B cell (primary cell): ENCODE data around the gene MEF2B. TPM values are rescaled to one million over a fixed set of nuclear protein-coding genes. Genes with fewer than 3 reads are reported as not detected.

Source experiments
- ATAC-seq: fragments of 200-7000 bp; cut with Tn5 transposase; one replicate; pipeline ENCODE4 v1.10.0; 2021; ENCODE audit warnings: low read depth, mild to moderate bottlenecking, moderate number of reproducible peaks, moderate library complexity
- CTCF ChIA-PET: fragments of 350-600 bp; sonication (Branson Sonifier 250); formaldehyde crosslinking; loops from one replicate; lab custom pipeline; 2021; ENCODE audit warnings: antibody characterized with exemption, inconsistent platforms; lab: Charles Lee
- POLR2A ChIA-PET: fragments of 350-600 bp; sonication (Branson Sonifier 250); formaldehyde crosslinking; loops from one replicate; lab custom pipeline; 2021; ENCODE audit warnings: antibody characterized with exemption; lab: Charles Lee
- DNase-seq: peaks from one replicate; pipeline ENCODE4 v3.0.0; 2013
- H2AFZ ChIP-seq: 2 replicates; pipeline ENCODE4 v1.6.1; 2012; ENCODE audit warnings: mild to moderate bottlenecking, low read depth, low read length; ENCODE audit not compliant: insufficient read depth, poor library complexity, severe bottlenecking
- H3K27ac ChIP-seq, 2 donors: 1 replicate in 1 of 2; 2 replicates in 1 of 2; pipeline ENCODE4 v1.5.1; 2012 to 2013; ENCODE audit warnings: low read length in 2 of 2, mild to moderate bottlenecking in 2 of 2, moderate library complexity in 1 of 2
- H3K27me3 ChIP-seq, 4 experiments: fragments of 200-600 bp in 1 of 4; sonication (generic) in 1 of 4; replicated peaks in 1 of 4; 1 replicate in 2 of 4; 2 replicates in 2 of 4; pipeline versions ENCODE4 v1.6.1 to v1.7.0; 2013 to 2016; ENCODE audit warnings: low read length in 3 of 4, mild to moderate bottlenecking in 2 of 4, mixed read lengths in 1 of 4, moderate library complexity in 1 of 4; ENCODE audit not compliant: insufficient read depth in 4 of 4, control insufficient read depth in 3 of 4; ENCODE audit errors: control extremely low read depth in 1 of 4
- H3K36me3 ChIP-seq, 2 experiments: replicated peaks in 1 of 2; 1 replicate in 1 of 2; 2 replicates in 1 of 2; pipeline versions ENCODE4 v1.6.1 to v1.7.1; 2013; ENCODE audit warnings: low read length in 1 of 2; ENCODE audit not compliant: insufficient read depth in 2 of 2, control insufficient read depth in 1 of 2; ENCODE audit errors: control extremely low read depth in 1 of 2, extremely low read depth in 1 of 2
- H3K4me1 ChIP-seq, 2 donors: fragments of 200-600 bp in 1 of 2; sonication (generic) in 1 of 2; 1 replicate in 1 of 2; 2 replicates in 1 of 2; pipeline versions ENCODE4 v1.5.1 to v1.6.1; 2013 to 2017; ENCODE audit warnings: low read length in 2 of 2; ENCODE audit not compliant: control insufficient read depth in 2 of 2, insufficient read depth in 2 of 2
- H3K4me2 ChIP-seq: replicated peaks from 2 replicates; pipeline ENCODE3; 2012; ENCODE audit warnings: mild to moderate bottlenecking, low read depth, low read length; ENCODE audit not compliant: poor library complexity, severe bottlenecking
- H3K4me3 ChIP-seq, 5 experiments: fragments of 200-600 bp in 1 of 5; sonication (generic) in 1 of 5; 1 replicate in 3 of 5; 2 replicates in 2 of 5; pipeline versions ENCODE4 v1.5.1 to v1.7.0; 2011 to 2016; ENCODE audit warnings: low read length in 4 of 5, mild to moderate bottlenecking in 4 of 5, low read depth in 2 of 5, control low read depth in 1 of 5, moderate library complexity in 1 of 5; ENCODE audit not compliant: insufficient read depth in 1 of 5; ENCODE audit errors: control extremely low read depth in 1 of 5, extremely low read depth in 1 of 5
- H3K79me2 ChIP-seq: fragments of 200-600 bp; sonication (generic); one replicate; pipeline ENCODE4 v1.6.0; 2016; ENCODE audit warnings: low read length; ENCODE audit not compliant: control insufficient read depth, insufficient read depth
- H3K9ac ChIP-seq: fragments of 200-600 bp; sonication (generic); 2 replicates; pipeline ENCODE4 v1.6.1; 2017; ENCODE audit warnings: mild to moderate bottlenecking, low read length, moderate library complexity
- H3K9me3 ChIP-seq, 3 donors: one replicate each; pipeline versions ENCODE4 v1.6.1 to v1.7.1; 2013; ENCODE audit warnings: low read length in 2 of 3; ENCODE audit not compliant: control insufficient read depth in 2 of 3, insufficient read depth in 1 of 3; ENCODE audit errors: control extremely low read depth in 1 of 3
- H4K20me1 ChIP-seq: 2 replicates; pipeline ENCODE4 v1.6.0; 2012; ENCODE audit warnings: mild to moderate bottlenecking, low read length; ENCODE audit not compliant: insufficient read depth, control insufficient read depth, poor library complexity, severe bottlenecking
- H3K27ac Mint-ChIP-seq: one replicate; pipeline ENCODE4 v1.8.0; 2021; ENCODE audit warnings: mixed read lengths
- H3K27me3 Mint-ChIP-seq: one replicate; pipeline ENCODE4 v1.8.0; 2021; ENCODE audit warnings: mixed read lengths
- H3K4me1 Mint-ChIP-seq: one replicate; pipeline ENCODE4 v1.8.0; 2021; ENCODE audit warnings: mixed read lengths
- H3K4me3 Mint-ChIP-seq: one replicate; pipeline ENCODE4 v1.8.0; 2021; ENCODE audit warnings: mixed read lengths
- H3K9me3 Mint-ChIP-seq: one replicate; pipeline ENCODE4 v1.8.0; 2022; ENCODE audit warnings: mixed read lengths; ENCODE audit not compliant: insufficient read depth
- EZH2 ChIP-seq: IDR thresholded peaks from 2 replicates; pipeline ENCODE4 v1.6.1; 2012; ENCODE audit warnings: borderline replicate concordance, low read depth, mild to moderate bottlenecking, moderate library complexity, low read length; ENCODE audit not compliant: insufficient read depth, poor library complexity, severe bottlenecking
- WGBS: methylation state at CpG from one replicate; pipeline ENCODE4 v1.1.5; 2013; ENCODE audit warnings: missing lambda C conversion rate; ENCODE audit not compliant: insufficient coverage; 5-methylcytosine and 5-hydroxymethylcytosine counted together
- intact Hi-C: fragments of 100-400 bp; cut with micrococcal nuclease; formaldehyde crosslinking; loops from one replicate; pipeline ENCODE4 v1.10.0; 2022
- polyA plus RNA-seq: library from polyadenylated mRNA; depleted of rRNA; stranded (reverse); fragments of >200 nt; gene quantifications from 2 replicates; pipeline ENCODE4 v1.2.3, GENCODE V29; 2012
- total RNA-seq, 2 donors: library from RNA; stranded (reverse); fragments of 120-200 nt in 1 of 2; gene quantifications; 1 replicate in 1 of 2; 2 replicates in 1 of 2; pipeline versions ENCODE4 v1.2.3 to v1.2.4, GENCODE V29; 2013 to 2022
- TF ChIP-seq, protein P1 (sequence below): fragments of 200-600 bp; IDR thresholded peaks from one replicate; pipeline ENCODE4 v1.8.0; 2022; ENCODE audit warnings: antibody characterized with exemption, mild to moderate bottlenecking

The MEF2B gene
- total and polyA plus RNA-seq, 2 donors (not counting 1 experiment from before 2014, with no cell fraction given) = 4.6 to 5.5 TPM

- Mint-ChIP-seq H3K4me1 (peaks cover 17% of the 10 kb centered on the region), H3K27ac (no peak overlapping the region), H3K4me3 (no peak overlapping the region), H3K27me3 (no peaks in the 10 kb centered on the region), H3K9me3 (no peaks in the 10 kb centered on the region)
- TF ChIP-seq, protein P1, sequence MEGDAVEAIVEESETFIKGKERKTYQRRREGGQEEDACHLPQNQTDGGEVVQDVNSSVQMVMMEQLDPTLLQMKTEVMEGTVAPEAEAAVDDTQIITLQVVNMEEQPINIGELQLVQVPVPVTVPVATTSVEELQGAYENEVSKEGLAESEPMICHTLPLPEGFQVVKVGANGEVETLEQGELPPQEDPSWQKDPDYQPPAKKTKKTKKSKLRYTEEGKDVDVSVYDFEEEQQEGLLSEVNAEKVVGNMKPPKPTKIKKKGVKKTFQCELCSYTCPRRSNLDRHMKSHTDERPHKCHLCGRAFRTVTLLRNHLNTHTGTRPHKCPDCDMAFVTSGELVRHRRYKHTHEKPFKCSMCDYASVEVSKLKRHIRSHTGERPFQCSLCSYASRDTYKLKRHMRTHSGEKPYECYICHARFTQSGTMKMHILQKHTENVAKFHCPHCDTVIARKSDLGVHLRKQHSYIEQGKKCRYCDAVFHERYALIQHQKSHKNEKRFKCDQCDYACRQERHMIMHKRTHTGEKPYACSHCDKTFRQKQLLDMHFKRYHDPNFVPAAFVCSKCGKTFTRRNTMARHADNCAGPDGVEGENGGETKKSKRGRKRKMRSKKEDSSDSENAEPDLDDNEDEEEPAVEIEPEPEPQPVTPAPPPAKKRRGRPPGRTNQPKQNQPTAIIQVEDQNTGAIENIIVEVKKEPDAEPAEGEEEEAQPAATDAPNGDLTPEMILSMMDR = no peak
- no peak for TF ChIP-seq EZH2
- H4K20me1 ChIP-seq = no peaks in the 10 kb centered on the region
- H3K79me2 ChIP-seq = no peaks in the 10 kb centered on the region
- peaks cover 14 to 22% of the 10 kb centered on the region in 2 donors for H3K4me1 ChIP-seq
- H3K9ac ChIP-seq = no peak overlapping the region
- H3K36me3 ChIP-seq = peaks cover 4 to 15% of the 10 kb centered on the region in 2 experiments
- H3K4me2 ChIP-seq = no peak overlapping the region
- H3K27ac ChIP-seq = no peak overlapping the region
- no peak overlapping the region for H2AFZ ChIP-seq
- H3K9me3 ChIP-seq = no peaks in the 10 kb centered on the region
- WGBS = 93% methylated on average over 6 of the region's 7 CpGs
- POLR2A ChIA-PET = interaction anchor here (1.7 kb wide), 1 partner anchor 28 kb away, joined by 11 read pairs; no protein-coding TSS in a partner anchor
- CTCF ChIA-PET = interaction anchor here (1.4 to 10.8 kb wide), 6 partner anchors 10 to 343 kb away, joined by 3 to 285 read pairs (median 14); partner anchors contain the start of gene MEF2B
- no peak overlapping the region for H3K4me3 ChIP-seq
- intact Hi-C loops = loop anchor here (1.0 to 2.0 kb wide), 4 partner anchors 9 to 78 kb away; partner anchors contain the start of gene TMEM161A
- H3K27me3 ChIP-seq = no peaks in the 10 kb centered on the region
- ATAC-seq (no peak), DNase-seq (no peak)
Observed at GRCh38 chr19:19146865-19147264, 23.2 kb downstream of the MEF2B start.
